Endodermal cell (in vitro differentiated cells): ENCODE measurements around the gene SLC2A8. TPM values are rescaled to one million over a fixed set of nuclear protein-coding genes. Genes with fewer than 3 reads are reported as not detected.

Source experiments
- DNase-seq: peaks from one replicate; pipeline ENCODE4 v3.0.0-alpha.2; 2017
- H3K27ac ChIP-seq: 2 replicates; pipeline ENCODE4 v1.5.1; 2013; ENCODE audit warnings: mild to moderate bottlenecking, low read depth, low read length, moderate library complexity
- H3K27me3 ChIP-seq: 2 replicates; pipeline ENCODE4 v1.6.1; 2013; ENCODE audit warnings: mild to moderate bottlenecking, low read length, moderate library complexity; ENCODE audit not compliant: insufficient read depth, control insufficient read depth, poor library complexity, severe bottlenecking
- H3K36me3 ChIP-seq: 2 replicates; pipeline ENCODE4 v1.7.0; 2013; ENCODE audit warnings: mild to moderate bottlenecking, low read length, moderate library complexity; ENCODE audit not compliant: control insufficient read depth, insufficient read depth
- H3K4me1 ChIP-seq: one replicate; pipeline ENCODE4 v1.7.0; 2013; ENCODE audit warnings: low read length; ENCODE audit not compliant: control insufficient read depth, insufficient read depth
- H3K4me3 ChIP-seq: 2 replicates; pipeline ENCODE4 v1.5.1; 2013; ENCODE audit warnings: mild to moderate bottlenecking, low read length, moderate library complexity
- H3K9ac ChIP-seq: 2 replicates; pipeline ENCODE4 v1.6.1; 2013; ENCODE audit warnings: mild to moderate bottlenecking, low read length, moderate library complexity; ENCODE audit not compliant: poor library complexity, severe bottlenecking; ENCODE audit errors: extremely low read depth
- H3K9me3 ChIP-seq: 2 replicates; pipeline ENCODE4 v1.6.1; 2013; ENCODE audit warnings: mild to moderate bottlenecking, low read length, moderate library complexity; ENCODE audit not compliant: control insufficient read depth
- H3K27ac Mint-ChIP-seq: 2 replicates; pipeline ENCODE4 v1.8.0; 2020; ENCODE audit warnings: mixed read lengths
- H3K27me3 Mint-ChIP-seq: 2 replicates; pipeline ENCODE4 v1.8.0; 2021; ENCODE audit warnings: mild to moderate bottlenecking, mixed read lengths; ENCODE audit not compliant: insufficient read depth
- H3K36me3 Mint-ChIP-seq: 2 replicates; pipeline ENCODE4 v1.8.0; 2020; ENCODE audit warnings: low read depth, mixed read lengths
- H3K4me1 Mint-ChIP-seq: 2 replicates; pipeline ENCODE4 v1.8.0; 2020; ENCODE audit warnings: mixed read lengths
- H3K4me3 Mint-ChIP-seq: 2 replicates; pipeline ENCODE4 v1.8.0; 2020; ENCODE audit warnings: mild to moderate bottlenecking, moderate library complexity, mixed read lengths
- H3K9me3 Mint-ChIP-seq: 2 replicates; pipeline ENCODE4 v1.8.0; 2020; ENCODE audit warnings: mild to moderate bottlenecking, mixed read lengths
- CTCF ChIP-seq: fragments of 200-600 bp; sonication (generic); conservative IDR thresholded peaks from 2 replicates; pipeline ENCODE4 v1.5.0; 2021; ENCODE audit warnings: antibody characterized with exemption, mild to moderate bottlenecking
- WGBS, 2 experiments: methylation state at CpG; one replicate each; pipeline versions ENCODE4 v1.1.5 to v1.1.7; 2013; ENCODE audit warnings: missing lambda C conversion rate in 2 of 2, mixed read lengths in 1 of 2; ENCODE audit not compliant: insufficient coverage in 1 of 2, insufficient read length in 1 of 2; 5-methylcytosine and 5-hydroxymethylcytosine counted together
- total RNA-seq, 2 donors: library from RNA; stranded (reverse); fragmentation: NEBNext Ultra II Directional in 1 of 2; extraction: Animal tissue kit (Norgen Biotek cat#: 25700) in 1 of 2; gene quantifications; 2 replicates in 1 of 2; 3 replicates in 1 of 2; pipeline ENCODE4 v1.2.1, GENCODE V29; 2021

SLC2A8 gene
- total RNA-seq, 2 donors from 2014 or later: 33.6 to 40.3 TPM

- Histone ChIP-seq H3K4me1 (peaks cover 6% of the 10 kb centered on the region), H3K27me3 (no peaks in the 10 kb centered on the region), H3K9me3 (no peaks in the 10 kb centered on the region), H3K9ac (peak overlapping the region; percentile 76), H3K36me3 (peaks cover 8% of the 10 kb centered on the region), H3K4me3 (peak overlapping the region; percentile 99), H3K27ac (peak overlapping the region; percentile 28)
- Mint-ChIP-seq H3K4me1 (peaks cover 18% of the 10 kb centered on the region), H3K36me3 (peaks cover 15% of the 10 kb centered on the region), H3K27ac (peak overlapping the region; percentile 98), H3K4me3 (peak overlapping the region; percentile 98), H3K9me3 (no peaks in the 10 kb centered on the region), H3K27me3 (no peaks in the 10 kb centered on the region)
- 0 to 4% methylated on average over 5 to 9 of the region's 9 CpGs for WGBS, 2 experiments
- TF ChIP-seq CTCF: no peak
- no peak for DNase-seq
These were observed 26.5 kb downstream of the SLC2A8 start for GRCh38 chr9:127423476-127423933.

GRCh38 chr9:127423934-127424675 is 27.1 kb downstream of the SLC2A8 start, which contains the start of gene ZNF79:
ZNF79 (plus strand) TSS chr9:127424382; CDS start chr9:127424788, 406 bp downstream.
- H3K4me1 Mint-ChIP-seq: peaks cover 17% of the 10 kb centered on the region
- H3K27me3 Mint-ChIP-seq: no peaks in the 10 kb centered on the region
- Histone ChIP-seq H3K4me1 (peaks cover 6% of the 10 kb centered on the region), H3K27me3 (no peaks in the 10 kb centered on the region), H3K9ac (peak within 1 kb of the TSS; percentile 76), H3K27ac (peak within 1 kb of the TSS; percentile 45), H3K36me3 (peaks cover 12% of the 10 kb centered on the region), H3K9me3 (no peaks in the 10 kb centered on the region), H3K4me3 (peak within 1 kb of the TSS; percentile 99)
- peak within 1 kb of the TSS; percentile 98 for H3K27ac Mint-ChIP-seq
- peak; percentile 97 for DNase-seq
- 0% methylated on average over 30 to 54 of the region's 54 CpGs for WGBS, 2 experiments
- peak within 1 kb of the TSS; percentile 98 for H3K4me3 Mint-ChIP-seq
- H3K9me3 Mint-ChIP-seq: no peaks in the 10 kb centered on the region
- no peak for TF ChIP-seq CTCF
- H3K36me3 Mint-ChIP-seq: peaks cover 20% of the 10 kb centered on the region

- Mint-ChIP-seq H3K27me3 (no peaks in the 10 kb centered on the region), H3K36me3 (peaks cover 25% of the 10 kb centered on the region), H3K4me1 (peaks cover 17% of the 10 kb centered on the region), H3K27ac (peak overlapping the region; percentile 98), H3K4me3 (peak overlapping the region; percentile 98), H3K9me3 (no peaks in the 10 kb centered on the region)
- H3K4me3 ChIP-seq: peak overlapping the region; percentile 99
- no peak overlapping the region for H3K27ac ChIP-seq
- no peak for TF ChIP-seq CTCF
- H3K9ac ChIP-seq: peak overlapping the region; percentile 76
- no peaks in the 10 kb centered on the region for H3K9me3 ChIP-seq
- WGBS, 2 experiments: 1% methylated on average over 13 of the region's 13 CpGs; no CpG with 5 or more reads in 1 of the 2 experiments
- H3K4me1 ChIP-seq: peaks cover 6% of the 10 kb centered on the region
- H3K27me3 ChIP-seq: no peaks in the 10 kb centered on the region
- no peak for DNase-seq
- peaks cover 12% of the 10 kb centered on the region for H3K36me3 ChIP-seq
These were observed 27.7 kb downstream of the SLC2A8 start for GRCh38 chr9:127424676-127424999.
